Testis (tissue), 2 donors: Measurements from ENCODE around the gene SLC2A1.

ENCODE experiments used
- POLR2A ChIP-seq: fragments of 450-650 bp; IDR thresholded peaks from one replicate; pipeline ENCODE4 v1.6.1; 2017; ENCODE audit warnings: antibody characterized with exemption, mild to moderate bottlenecking, moderate library complexity
- TF ChIP-seq, protein P1 (sequence below), 3 experiments: fragments of 450-650 bp in 2 of 3; fragments of 200-600 bp in 1 of 3; sonication (generic) in 1 of 3; IDR thresholded peaks; one replicate each; pipeline ENCODE4 v1.5.1; 2016 to 2019; ENCODE audit warnings: antibody characterized with exemption in 3 of 3, mild to moderate bottlenecking in 2 of 3, moderate library complexity in 1 of 3

DNA sequence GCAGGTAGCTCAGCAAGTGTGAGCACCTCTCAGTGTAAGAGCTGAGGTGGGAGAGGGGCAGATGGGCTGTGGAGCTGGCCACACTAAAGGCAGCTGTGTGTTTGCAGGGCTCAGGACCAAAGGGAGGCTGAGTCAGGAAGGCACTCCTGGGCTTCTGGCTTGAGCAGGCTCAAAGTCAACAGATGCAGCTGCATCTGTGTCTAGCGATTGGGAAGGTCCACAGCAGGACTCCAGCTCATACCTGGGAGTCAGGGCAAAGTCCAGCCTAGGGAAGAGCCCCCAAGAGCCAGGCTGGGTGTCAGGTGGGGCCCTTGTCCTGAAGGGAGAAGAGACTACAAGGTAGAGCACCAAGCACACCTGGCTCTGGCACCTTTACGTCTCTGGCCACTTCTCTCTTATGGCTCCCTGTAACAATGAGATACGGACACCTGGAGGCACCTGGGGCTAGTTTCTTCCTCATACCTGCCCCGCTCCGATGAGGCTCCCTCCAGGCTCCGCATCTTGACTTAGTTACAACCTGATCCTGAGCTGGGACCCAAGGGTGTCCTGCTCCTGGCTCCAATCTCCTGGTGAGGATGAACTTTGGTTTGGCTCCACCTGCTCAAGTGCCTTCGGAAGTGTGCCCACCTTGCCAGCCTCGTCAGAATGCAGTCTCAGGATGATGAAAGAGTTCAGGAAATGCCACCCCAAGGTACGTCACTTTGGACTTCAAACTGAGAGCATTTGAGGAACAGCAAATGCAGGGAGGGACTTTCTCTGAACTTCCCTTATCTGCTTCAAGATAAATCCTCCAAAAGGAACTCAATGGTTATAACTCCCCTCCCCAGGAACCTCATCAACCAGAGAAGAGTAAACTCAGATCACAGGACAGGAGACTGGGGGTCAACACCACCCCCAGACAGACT, 21.5 kb upstream of the SLC2A1 start:
- no peak for TF ChIP-seq POLR2A
- TF ChIP-seq, protein P1, sequence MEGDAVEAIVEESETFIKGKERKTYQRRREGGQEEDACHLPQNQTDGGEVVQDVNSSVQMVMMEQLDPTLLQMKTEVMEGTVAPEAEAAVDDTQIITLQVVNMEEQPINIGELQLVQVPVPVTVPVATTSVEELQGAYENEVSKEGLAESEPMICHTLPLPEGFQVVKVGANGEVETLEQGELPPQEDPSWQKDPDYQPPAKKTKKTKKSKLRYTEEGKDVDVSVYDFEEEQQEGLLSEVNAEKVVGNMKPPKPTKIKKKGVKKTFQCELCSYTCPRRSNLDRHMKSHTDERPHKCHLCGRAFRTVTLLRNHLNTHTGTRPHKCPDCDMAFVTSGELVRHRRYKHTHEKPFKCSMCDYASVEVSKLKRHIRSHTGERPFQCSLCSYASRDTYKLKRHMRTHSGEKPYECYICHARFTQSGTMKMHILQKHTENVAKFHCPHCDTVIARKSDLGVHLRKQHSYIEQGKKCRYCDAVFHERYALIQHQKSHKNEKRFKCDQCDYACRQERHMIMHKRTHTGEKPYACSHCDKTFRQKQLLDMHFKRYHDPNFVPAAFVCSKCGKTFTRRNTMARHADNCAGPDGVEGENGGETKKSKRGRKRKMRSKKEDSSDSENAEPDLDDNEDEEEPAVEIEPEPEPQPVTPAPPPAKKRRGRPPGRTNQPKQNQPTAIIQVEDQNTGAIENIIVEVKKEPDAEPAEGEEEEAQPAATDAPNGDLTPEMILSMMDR (IDR thresholded peaks at IDR 0.05) = no peak
